HEK293 (cell line): ENCODE measurements around the gene FLNA.

Experiments
- BCL11B ChIP-seq: fragments of 450-650 bp; formaldehyde crosslinking; IDR thresholded peaks from 2 replicates; pipeline ENCODE4 v1.5.1; 2016; ENCODE audit warnings: low read depth, missing biosample characterization, missing genetic modification characterization
- GLIS1 ChIP-seq: fragments of 450-650 bp; formaldehyde crosslinking; IDR thresholded peaks from 2 replicates; pipeline ENCODE4 v1.5.1; 2016; ENCODE audit warnings: missing biosample characterization, missing genetic modification characterization
- KLF10 ChIP-seq: fragments of 450-650 bp; IDR thresholded peaks from 2 replicates; pipeline ENCODE4 v1.5.1; 2018; ENCODE audit warnings: missing biosample characterization, mild to moderate bottlenecking, missing genetic modification characterization
- SCRT1 ChIP-seq: fragments of 450-650 bp; formaldehyde crosslinking; IDR thresholded peaks from 2 replicates; pipeline ENCODE4 v1.5.1; 2016; ENCODE audit warnings: missing biosample characterization, missing genetic modification characterization, borderline replicate concordance
- SP7 ChIP-seq: fragments of 450-650 bp; formaldehyde crosslinking; IDR thresholded peaks from 2 replicates; pipeline ENCODE4 v1.5.1; 2016; ENCODE audit warnings: missing biosample characterization, missing genetic modification characterization
- YY1 ChIP-seq: fragments of 450-650 bp; formaldehyde crosslinking; IDR thresholded peaks from 2 replicates; pipeline ENCODE4 v1.5.1; 2018; ENCODE audit warnings: missing biosample characterization, missing genetic modification characterization
- ZBTB20 ChIP-seq: fragments of 450-650 bp; formaldehyde crosslinking; IDR thresholded peaks from 2 replicates; pipeline ENCODE4 v1.5.1; 2016; ENCODE audit warnings: missing biosample characterization, missing genetic modification characterization
- ZBTB21 ChIP-seq: fragments of 450-650 bp; formaldehyde crosslinking; IDR thresholded peaks from 2 replicates; pipeline ENCODE4 v1.5.1; 2017; ENCODE audit warnings: missing biosample characterization, missing genetic modification characterization
- ZBTB49 ChIP-seq: fragments of 450-650 bp; formaldehyde crosslinking; IDR thresholded peaks from 2 replicates; pipeline ENCODE4 v1.5.1; 2016; ENCODE audit warnings: missing biosample characterization, missing genetic modification characterization, low read depth
- ZNF18 ChIP-seq: fragments of 450-650 bp; formaldehyde crosslinking; IDR thresholded peaks from 2 replicates; pipeline ENCODE4 v1.5.1; 2016; ENCODE audit warnings: missing biosample characterization, missing genetic modification characterization
- ZNF19 ChIP-seq: fragments of 450-650 bp; formaldehyde crosslinking; IDR thresholded peaks from 2 replicates; pipeline ENCODE4; 2016; ENCODE audit warnings: missing biosample characterization, missing genetic modification characterization, low read depth
- ZNF398 ChIP-seq: fragments of 450-650 bp; formaldehyde crosslinking; IDR thresholded peaks from 2 replicates; pipeline ENCODE4 v1.5.1; 2017; ENCODE audit warnings: missing biosample characterization, missing genetic modification characterization
- ZNF549 ChIP-seq: fragments of 450-650 bp; IDR thresholded peaks from 2 replicates; pipeline ENCODE4 v1.5.1; 2018; ENCODE audit warnings: missing biosample characterization, missing genetic modification characterization, mild to moderate bottlenecking, inconsistent platforms, moderate library complexity
- ZNF624 ChIP-seq: fragments of 450-650 bp; formaldehyde crosslinking; IDR thresholded peaks from 2 replicates; pipeline ENCODE4 v1.5.1; 2017; ENCODE audit warnings: missing biosample characterization, missing genetic modification characterization
- ZNF791 ChIP-seq: fragments of 450-650 bp; formaldehyde crosslinking; IDR thresholded peaks from 2 replicates; pipeline ENCODE4 v1.5.1; 2016; ENCODE audit warnings: missing biosample characterization, missing genetic modification characterization
- ZNF843 ChIP-seq: fragments of 450-650 bp; formaldehyde crosslinking; IDR thresholded peaks from 2 replicates; pipeline ENCODE4 v1.5.1; 2016; ENCODE audit warnings: missing biosample characterization, missing genetic modification characterization
- ZXDB ChIP-seq: fragments of 450-650 bp; formaldehyde crosslinking; IDR thresholded peaks from 2 replicates; pipeline ENCODE4 v1.5.1; 2016; ENCODE audit warnings: missing biosample characterization, missing genetic modification characterization
- TF ChIP-seq, protein P1 (sequence below): IDR thresholded peaks from 2 replicates; pipeline ENCODE4 v1.6.1; 2011; ENCODE audit warnings: mild to moderate bottlenecking, low read depth, low read length, borderline replicate concordance
- TF ChIP-seq, protein P2 (sequence below): fragments of 450-650 bp; IDR thresholded peaks from 2 replicates; pipeline ENCODE4 v1.5.1; 2018; ENCODE audit warnings: missing biosample characterization, missing genetic modification characterization
- TF ChIP-seq, protein P3 (sequence below): fragments of 450-650 bp; formaldehyde crosslinking; IDR thresholded peaks from 2 replicates; pipeline ENCODE4 v1.5.1; 2016; ENCODE audit warnings: missing biosample characterization, missing genetic modification characterization
- TF ChIP-seq, protein P4 (sequence below): fragments of 450-650 bp; formaldehyde crosslinking; IDR thresholded peaks from 2 replicates; pipeline ENCODE4 v1.5.1; 2016; ENCODE audit warnings: missing biosample characterization, missing genetic modification characterization
- TF ChIP-seq, protein P5 (sequence below): fragments of 450-650 bp; formaldehyde crosslinking; IDR thresholded peaks from 2 replicates; pipeline ENCODE4 v1.5.1; 2016; ENCODE audit warnings: missing biosample characterization, missing genetic modification characterization

The FLNA gene

DNA sequence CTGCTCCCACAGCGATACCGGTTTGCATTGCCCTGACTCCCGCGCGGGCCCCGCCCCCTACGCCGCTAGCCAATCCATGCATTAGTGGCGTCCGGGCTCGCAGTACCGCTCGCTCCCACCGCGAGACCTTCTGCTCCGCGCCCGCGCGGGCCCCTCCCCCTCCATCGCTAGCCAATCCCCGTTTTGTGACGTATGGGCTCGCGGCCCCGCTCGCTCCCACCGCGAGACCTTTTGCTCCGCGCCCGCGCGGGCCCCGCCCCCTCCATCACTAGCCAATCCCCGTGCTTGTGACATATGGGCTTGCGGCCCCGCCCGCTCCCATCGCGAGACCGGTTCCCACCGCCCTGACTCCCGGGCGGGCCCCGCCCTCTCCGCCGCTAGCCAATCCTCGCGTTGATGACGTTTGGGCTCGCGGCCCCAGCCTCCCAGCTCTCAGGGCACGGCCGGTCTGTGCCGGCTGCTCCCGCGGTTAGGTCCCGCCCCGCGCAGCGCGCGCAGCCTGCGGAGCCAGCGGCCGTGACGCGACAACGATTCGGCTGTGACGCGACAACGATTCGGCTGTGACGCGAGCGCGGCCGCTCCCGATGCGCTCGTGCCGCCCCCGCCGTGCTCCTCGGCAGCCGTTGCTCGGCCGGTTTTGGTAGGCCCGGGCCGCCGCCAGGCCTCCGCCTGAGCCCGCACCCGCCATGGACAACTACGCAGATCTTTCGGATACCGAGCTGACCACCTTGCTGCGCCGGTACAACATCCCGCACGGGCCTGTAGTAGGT is 4.5 kb upstream of the FLNA start, which contains the start of gene EMD (continued):
- peak; percentile 75 for TF ChIP-seq ZNF18 (tag by site-specific recombination)
- TF ChIP-seq SP7 (tag by site-specific recombination), result peak; percentile 24; the same call in 1 of the 2 replicates
- no peak for TF ChIP-seq ZNF549 (tag by site-specific recombination)
- no peak for TF ChIP-seq ZBTB49 (tag by site-specific recombination)
- TF ChIP-seq, protein P1, sequence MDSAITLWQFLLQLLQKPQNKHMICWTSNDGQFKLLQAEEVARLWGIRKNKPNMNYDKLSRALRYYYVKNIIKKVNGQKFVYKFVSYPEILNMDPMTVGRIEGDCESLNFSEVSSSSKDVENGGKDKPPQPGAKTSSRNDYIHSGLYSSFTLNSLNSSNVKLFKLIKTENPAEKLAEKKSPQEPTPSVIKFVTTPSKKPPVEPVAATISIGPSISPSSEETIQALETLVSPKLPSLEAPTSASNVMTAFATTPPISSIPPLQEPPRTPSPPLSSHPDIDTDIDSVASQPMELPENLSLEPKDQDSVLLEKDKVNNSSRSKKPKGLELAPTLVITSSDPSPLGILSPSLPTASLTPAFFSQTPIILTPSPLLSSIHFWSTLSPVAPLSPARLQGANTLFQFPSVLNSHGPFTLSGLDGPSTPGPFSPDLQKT, result no peak
- TF ChIP-seq ZNF19, result no peak
- TF ChIP-seq ZBTB20 (tag by site-specific recombination), result no peak
- no peak for TF ChIP-seq ZNF843 (tag by site-specific recombination)
- TF ChIP-seq ZNF791, result no peak
- no peak for TF ChIP-seq BCL11B (tag by site-specific recombination)
- TF ChIP-seq ZBTB21 (tag by site-specific recombination), result peak; percentile 85
- TF ChIP-seq, protein P2, sequence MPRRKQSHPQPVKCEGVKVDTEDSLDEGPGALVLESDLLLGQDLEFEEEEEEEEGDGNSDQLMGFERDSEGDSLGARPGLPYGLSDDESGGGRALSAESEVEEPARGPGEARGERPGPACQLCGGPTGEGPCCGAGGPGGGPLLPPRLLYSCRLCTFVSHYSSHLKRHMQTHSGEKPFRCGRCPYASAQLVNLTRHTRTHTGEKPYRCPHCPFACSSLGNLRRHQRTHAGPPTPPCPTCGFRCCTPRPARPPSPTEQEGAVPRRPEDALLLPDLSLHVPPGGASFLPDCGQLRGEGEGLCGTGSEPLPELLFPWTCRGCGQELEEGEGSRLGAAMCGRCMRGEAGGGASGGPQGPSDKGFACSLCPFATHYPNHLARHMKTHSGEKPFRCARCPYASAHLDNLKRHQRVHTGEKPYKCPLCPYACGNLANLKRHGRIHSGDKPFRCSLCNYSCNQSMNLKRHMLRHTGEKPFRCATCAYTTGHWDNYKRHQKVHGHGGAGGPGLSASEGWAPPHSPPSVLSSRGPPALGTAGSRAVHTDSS (tag by site-specific recombination), result no peak
- TF ChIP-seq, protein P3, sequence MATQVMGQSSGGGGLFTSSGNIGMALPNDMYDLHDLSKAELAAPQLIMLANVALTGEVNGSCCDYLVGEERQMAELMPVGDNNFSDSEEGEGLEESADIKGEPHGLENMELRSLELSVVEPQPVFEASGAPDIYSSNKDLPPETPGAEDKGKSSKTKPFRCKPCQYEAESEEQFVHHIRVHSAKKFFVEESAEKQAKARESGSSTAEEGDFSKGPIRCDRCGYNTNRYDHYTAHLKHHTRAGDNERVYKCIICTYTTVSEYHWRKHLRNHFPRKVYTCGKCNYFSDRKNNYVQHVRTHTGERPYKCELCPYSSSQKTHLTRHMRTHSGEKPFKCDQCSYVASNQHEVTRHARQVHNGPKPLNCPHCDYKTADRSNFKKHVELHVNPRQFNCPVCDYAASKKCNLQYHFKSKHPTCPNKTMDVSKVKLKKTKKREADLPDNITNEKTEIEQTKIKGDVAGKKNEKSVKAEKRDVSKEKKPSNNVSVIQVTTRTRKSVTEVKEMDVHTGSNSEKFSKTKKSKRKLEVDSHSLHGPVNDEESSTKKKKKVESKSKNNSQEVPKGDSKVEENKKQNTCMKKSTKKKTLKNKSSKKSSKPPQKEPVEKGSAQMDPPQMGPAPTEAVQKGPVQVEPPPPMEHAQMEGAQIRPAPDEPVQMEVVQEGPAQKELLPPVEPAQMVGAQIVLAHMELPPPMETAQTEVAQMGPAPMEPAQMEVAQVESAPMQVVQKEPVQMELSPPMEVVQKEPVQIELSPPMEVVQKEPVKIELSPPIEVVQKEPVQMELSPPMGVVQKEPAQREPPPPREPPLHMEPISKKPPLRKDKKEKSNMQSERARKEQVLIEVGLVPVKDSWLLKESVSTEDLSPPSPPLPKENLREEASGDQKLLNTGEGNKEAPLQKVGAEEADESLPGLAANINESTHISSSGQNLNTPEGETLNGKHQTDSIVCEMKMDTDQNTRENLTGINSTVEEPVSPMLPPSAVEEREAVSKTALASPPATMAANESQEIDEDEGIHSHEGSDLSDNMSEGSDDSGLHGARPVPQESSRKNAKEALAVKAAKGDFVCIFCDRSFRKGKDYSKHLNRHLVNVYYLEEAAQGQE, result no peak
- TF ChIP-seq YY1 (tag by site-specific recombination), result no peak
- peak; percentile 98 for TF ChIP-seq KLF10 (tag by site-specific recombination)
- no peak for TF ChIP-seq ZNF398 (tag by site-specific recombination)
- TF ChIP-seq ZXDB (tag by site-specific recombination), result 0 out of 2 replicates have a peak, but pooled peaks have one; percentile 7
- 0 out of 2 replicates have a peak, but pooled peaks have one; percentile 4 for TF ChIP-seq GLIS1 (tag by site-specific recombination)
- TF ChIP-seq, protein P4, sequence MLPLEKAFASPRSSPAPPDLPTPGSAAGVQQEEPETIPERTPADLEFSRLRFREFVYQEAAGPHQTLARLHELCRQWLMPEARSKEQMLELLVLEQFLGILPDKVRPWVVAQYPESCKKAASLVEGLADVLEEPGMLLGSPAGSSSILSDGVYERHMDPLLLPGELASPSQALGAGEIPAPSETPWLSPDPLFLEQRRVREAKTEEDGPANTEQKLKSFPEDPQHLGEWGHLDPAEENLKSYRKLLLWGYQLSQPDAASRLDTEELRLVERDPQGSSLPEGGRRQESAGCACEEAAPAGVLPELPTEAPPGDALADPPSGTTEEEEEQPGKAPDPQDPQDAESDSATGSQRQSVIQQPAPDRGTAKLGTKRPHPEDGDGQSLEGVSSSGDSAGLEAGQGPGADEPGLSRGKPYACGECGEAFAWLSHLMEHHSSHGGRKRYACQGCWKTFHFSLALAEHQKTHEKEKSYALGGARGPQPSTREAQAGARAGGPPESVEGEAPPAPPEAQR, result no peak
- TF ChIP-seq, protein P5, sequence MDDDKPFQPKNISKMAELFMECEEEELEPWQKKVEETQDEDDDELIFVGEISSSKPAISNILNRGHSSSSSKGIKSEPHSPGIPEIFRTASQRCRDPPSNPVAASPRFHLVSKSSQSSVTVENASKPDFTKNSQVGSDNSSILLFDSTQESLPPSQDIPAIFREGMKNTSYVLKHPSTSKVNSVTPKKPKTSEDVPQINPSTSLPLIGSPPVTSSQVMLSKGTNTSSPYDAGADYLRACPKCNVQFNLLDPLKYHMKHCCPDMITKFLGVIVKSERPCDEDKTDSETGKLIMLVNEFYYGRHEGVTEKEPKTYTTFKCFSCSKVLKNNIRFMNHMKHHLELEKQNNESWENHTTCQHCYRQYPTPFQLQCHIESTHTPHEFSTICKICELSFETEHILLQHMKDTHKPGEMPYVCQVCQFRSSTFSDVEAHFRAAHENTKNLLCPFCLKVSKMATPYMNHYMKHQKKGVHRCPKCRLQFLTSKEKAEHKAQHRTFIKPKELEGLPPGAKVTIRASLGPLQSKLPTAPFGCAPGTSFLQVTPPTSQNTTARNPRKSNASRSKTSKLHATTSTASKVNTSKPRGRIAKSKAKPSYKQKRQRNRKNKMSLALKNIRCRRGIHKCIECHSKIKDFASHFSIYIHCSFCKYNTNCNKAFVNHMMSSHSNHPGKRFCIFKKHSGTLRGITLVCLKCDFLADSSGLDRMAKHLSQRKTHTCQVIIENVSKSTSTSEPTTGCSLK (tag by site-specific recombination), result no peak
- TF ChIP-seq ZNF624, result no peak
- no peak for TF ChIP-seq SCRT1 (tag by site-specific recombination)
